IPS DF 4.7 (cell line): ENCODE results near the gene FGFR2.

Experiments used
- DNase-seq: peaks from one replicate; pipeline ENCODE4 v3.0.0-alpha.2; 2013; ENCODE audit warnings: low spot score; ENCODE audit errors: extremely low read depth

FGFR2 gene

DNA sequence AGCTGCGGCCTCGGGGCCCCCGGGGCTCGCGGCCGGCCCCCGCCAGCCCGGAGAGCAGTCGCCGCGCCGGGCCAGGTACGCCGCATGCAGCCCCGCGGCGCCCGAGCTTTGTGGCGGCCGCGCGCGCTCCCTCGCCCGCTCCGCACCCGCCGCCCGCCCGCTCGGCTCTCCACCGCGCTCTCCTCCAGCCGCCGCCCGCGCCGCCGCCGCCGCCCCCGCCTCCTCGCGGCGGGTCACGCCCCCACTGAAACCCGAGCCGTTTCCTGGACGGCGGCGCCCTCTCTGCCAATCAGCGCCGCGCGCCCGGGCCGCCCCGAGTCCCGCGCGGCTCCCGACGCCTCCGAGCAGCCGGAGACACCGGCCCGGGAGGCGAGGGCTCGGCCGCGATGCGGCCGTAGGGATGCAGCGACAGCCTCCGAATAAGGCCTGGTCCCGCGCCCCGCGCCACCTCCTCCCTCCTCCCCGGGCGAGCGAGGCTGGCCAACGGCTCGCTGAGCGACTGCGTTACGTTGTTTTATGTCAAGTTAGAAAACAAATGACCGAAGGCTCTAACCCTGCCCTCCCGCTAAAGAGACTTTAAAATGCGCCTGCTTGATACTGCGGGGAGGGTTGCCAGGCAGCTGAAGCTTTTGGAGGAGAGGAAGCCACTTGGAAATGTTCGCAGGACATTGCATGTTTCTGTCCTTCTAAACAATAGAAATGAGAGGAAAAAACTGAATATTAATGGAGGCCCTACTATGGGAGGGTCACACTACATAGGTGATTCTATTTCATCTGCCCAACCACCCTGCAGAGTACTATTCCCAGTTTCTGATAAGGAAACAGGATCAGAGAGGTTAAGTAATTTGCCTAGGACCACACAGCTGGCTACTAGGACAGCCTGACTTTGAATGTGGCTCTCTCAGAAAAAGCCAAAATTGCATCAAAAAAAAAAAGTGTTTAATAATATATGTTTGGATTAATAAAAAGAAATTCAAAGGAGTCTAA, at the start of gene FGFR2:
FGFR2 (minus strand) TSS at position 182 of the 987 bp plus-strand sequence. CDS start 4,627 bp downstream, outside the sequence.
- DNase-seq = no peak

DNA sequence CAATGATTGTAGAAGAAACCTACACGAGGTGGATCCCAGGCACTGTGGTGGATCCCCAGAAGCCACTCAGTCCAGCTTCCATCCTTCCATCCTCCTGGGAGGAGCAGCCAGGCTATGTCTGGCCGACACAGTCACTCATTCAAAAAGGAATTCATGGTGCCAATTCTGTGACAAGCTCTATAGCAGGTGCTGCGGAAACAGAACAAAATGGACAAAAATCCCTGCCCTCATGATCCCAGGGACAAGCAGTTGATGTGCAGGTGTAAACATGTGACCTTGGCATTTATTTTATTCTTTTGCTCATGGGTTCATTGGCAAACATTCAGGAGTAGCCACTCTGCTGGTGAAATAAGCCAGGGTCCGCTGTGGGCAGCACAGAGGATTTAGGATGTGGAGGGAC, 49.2 kb upstream of the FGFR2 start:
- no peak for DNase-seq

DNA sequence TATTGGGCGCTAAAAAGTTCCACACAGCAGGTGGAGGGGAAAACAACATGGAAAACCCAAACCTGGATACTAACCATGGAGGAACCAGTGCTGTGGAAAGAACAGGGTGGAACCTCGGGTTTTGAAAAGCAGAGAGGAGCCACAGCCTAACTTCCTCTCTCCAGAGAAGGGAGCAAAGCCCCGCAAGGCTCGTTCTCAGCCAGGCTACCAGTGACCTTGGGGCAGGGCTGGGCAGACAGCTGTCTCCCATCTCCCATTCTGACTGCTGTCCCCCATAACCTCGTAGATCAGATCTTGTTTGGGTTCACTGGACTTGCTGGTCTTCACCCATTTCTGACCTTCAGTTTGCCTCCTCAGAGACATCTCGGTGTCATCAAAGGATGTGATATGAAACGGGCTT, 47.5 kb upstream of the FGFR2 start:
- no peak for DNase-seq

DNA sequence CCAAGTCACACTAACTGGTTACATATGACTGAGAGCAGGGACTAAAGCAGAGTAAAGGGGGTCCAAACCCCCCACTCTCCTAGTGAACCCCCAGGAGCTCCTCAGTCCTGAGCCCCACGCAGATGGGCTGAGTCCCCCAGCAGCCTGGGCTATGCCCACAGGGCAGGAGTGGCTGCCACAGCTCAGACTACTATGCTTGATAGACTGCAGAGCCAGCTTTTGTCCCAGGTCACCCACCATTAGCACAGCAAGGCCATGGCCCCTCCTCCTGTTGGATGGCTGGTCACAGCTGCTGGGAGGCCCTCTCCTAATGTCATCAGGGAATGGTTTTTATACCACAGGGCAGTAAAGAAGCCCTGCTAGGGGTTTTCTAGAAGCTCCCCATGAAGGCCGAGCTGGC, 46.3 kb upstream of the FGFR2 start:
- DNase-seq = no peak

DNA sequence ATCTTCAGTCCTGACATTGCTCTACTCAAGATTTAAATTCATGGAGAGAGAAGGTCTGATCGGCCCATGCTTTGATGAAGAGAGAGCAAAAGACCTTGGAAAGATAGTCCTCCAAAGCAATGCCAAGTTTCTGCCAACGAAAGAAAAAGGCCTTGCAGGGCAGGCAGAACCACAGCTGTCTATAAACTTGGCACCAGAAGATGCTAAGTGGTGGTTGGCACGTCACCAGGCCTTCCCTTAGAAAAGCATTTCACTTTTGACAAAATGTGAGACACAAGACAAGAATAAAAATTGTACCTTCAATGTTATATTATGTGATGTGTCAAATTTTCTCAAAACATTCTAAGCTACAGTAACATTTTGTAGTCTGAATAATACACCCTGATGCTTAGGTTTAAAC, 42.0 kb upstream of the FGFR2 start:
- DNase-seq = no peak

DNA sequence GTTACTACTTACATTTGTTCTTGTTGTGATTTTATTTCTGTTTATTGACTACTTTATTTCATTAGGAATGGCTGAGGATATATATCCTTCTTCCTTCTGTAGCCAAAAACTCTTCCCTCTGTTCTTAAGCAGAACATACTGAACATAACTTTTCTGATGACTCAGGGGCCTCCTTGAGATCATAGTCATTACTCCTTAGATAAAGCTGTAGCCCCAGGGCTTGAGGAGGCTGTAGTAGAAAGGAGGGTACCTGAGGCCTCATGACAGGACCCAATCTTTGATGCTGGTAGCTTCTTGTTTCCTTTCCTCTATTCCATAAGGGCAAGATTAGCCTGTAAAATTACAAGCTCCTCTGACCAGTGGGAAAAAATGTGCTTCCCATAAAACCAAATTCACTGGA, 41.2 kb upstream of the FGFR2 start:
- DNase-seq = no peak

DNA sequence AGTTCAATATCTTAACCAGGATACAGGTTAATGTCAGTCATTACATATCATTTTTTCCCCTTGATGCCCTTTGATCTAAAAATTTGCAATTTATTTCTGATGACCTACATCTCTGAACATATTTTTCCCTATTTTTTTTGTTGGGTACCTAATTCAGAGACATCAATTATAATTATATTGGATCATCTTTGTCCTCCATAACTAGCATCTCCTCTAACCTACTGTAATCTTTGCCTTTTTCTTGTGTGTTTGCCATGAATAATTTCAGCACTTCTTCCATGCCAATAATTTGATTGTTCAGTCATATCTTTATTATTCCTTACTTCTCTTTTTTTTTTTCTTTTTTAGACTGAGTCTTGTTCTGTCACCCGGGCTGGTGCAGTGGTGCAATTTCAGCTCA, 39.2 kb upstream of the FGFR2 start:
- no peak for DNase-seq

DNA sequence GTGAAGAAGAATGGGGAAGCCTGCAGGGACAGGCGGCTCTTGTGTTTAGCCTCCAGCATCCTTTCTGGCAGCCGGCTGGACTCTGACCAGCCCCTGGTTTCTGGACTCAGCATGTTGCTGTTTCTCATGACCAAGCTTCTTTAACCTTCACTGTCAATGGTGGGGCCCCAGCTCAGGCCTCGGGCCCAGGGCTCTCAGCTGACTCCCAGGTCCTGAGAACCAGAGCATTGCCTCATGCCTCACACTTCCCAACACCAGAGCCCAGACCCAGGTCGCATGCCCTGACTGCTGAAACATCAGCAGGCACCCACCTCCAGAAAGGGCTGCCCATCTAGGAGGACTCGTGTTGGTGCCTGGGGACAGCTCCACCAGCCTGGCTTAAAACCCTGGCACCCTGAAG, 34.8 kb upstream of the FGFR2 start:
- no peak for DNase-seq

DNA sequence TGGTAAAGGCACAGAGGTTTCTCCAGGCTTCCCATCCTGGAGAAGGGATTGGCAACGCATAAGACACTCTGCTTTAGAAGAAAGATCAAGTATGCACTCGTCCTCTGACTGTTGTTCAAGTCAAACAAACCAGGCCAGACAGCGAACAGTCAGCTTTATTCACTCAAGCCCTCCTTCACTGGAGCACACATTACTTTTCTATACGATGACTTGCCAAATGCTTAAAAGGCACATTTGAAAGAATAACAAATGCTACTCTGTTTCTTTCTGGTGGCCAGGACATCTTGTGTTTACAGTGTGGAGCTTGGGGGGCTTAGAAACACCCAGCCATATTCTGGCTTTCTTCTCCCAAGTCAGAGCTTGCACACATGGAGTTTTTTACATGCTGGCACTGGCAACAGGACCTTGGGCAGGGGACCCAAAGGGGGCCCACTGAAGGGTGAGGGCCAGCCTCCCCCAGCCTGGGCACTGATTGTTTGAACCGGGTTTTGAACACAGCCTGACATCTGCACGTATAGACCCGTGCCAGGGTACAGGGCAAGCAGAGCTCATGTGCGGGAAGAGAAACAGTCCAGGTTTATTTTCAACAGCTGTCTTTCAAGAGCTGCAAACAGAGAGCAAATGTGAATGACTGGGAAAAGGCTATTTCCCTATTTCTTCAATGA, 33.3 kb upstream of the FGFR2 start:
- DNase-seq = no peak

DNA sequence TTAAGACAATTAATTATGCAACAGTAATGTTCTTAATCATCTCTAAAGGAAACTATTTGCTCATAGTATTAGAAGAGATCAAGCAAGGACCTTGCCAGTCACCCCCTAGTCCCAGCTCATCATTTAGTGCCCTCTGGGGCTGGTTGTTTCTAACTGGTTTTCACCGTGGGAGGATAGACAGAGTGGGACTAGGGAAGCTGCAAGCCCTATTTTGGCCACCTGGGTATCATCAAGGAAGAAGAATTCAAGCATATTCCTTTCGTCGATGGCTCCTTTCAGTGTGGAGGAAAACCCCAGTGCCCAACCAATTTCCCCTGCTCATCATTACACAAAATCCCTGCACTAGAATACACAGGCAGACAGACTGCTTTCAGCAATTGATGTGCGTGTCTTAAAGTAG, 30.6 kb upstream of the FGFR2 start:
- DNase-seq = no peak

DNA sequence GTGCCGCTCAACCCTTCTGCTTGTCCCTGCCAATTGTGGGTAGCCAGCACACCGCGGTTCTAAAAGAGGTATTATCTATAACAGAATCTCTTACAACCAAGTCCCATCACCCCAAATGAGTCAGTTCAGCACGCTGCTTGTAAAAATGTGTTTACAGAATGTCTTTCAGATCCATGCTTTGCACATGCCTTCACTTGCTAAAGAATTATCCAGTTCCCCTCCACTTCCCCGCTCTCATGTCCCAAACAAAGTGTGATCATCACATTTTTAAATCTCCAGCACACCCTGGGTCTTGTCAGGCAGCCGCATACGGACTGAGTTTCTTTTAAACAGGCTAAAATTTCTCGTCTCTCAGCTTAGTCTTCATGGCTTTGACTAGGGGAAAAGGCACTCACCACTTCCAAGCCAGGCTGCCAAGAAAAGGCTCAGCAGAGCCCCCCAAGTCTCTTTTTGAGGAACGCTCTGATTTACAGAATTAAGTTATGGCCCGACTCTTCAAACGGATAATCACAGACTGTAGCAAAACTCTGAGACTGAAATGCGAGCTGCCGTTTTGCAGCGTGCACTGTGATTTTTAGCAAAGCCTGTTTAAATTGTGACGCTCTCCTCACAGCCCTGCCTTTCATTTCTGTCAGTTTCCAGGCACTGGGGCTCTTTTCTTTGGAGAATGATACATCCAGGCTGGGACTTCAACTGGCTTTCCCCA, 29.8 kb upstream of the FGFR2 start:
- DNase-seq = no peak

DNA sequence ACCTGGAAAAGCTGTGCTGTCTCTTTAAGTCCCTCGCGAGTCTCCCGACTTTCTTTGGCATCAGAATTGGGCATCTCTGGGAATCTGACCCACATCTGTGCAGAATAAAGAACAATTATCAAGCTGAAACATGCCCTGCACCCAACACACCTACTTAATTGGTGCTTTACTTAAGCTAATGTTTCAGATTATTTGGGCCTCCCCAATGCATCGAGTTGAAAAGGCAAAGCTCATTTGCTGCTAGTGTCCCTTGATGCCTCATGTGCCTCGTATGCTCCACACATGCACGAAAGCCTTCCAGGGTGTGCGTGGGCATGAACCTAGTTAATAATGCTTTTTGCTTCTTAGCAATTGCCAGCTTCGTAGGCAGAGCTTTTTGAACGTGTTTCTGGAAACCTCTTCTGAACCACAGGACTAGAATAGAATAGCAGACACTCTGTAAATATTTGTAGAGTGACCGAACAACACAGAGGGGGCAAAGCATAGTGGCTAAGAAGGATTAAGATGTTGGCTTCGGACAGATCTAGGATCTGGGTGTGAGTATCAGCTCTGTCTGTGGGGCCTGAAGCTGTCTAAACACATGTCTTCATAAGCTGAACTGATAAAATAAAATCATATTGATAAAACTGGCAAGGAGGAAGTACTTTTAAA, 26.7 kb upstream of the FGFR2 start:
- no peak for DNase-seq

DNA sequence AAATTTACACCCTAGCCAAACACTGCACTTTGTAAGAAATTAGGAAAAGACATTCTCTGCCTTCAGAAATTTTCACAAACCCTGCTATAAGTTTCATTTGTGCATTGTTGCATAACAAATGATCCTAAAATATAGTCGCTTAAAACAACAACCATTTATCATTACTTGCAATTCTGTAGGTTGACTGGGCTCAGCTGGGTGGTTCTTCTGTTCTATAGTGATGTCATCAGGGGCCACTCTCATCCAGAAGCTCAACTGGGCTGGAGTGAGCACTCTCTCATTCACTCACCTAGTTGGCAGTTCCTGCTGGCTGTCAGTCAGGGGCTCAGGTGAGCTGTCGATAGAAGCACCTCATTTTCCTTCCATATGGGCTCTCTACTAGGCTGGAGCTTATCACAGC, 20.7 kb upstream of the FGFR2 start:
- no peak for DNase-seq

DNA sequence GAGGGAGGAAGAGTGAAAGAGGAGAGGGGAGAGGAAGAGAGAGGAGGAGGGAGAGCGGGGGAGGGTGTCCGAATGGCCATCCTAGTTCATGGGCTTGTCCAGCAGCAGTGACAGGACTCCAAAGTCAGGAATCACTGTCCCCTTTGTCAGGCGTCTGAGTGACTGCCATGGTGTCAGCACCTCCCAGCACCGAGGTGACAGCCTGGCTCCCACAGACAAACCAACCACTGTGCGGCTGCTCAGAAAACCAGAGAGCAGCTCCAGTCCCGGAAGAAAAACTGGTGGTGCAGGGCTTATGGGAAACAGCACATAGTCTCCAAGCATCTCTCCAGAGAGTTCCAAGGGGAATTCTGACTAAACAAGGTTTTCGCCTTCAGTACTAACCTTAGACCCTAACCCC, 18.9 kb upstream of the FGFR2 start:
- no peak for DNase-seq

DNA sequence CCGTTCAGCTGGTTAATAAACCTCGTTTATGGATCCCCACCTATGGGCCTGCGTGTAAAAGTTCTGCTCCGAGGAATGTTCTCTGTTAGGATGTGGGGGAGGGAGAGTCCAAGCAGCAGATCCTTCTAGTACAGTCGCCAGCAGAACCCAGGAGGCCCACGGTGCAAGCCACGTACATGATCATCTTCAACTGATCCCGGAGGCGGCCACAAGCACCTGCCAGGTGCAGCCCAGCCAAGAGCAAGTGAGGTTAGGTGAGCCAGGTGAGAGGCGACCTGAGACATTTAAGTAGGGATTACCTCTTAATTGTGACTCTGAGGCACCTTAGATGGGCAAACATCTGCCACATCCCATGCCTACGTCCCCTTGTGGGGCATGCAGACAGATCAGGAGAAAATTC, 18.0 kb upstream of the FGFR2 start:
- DNase-seq = no peak

DNA sequence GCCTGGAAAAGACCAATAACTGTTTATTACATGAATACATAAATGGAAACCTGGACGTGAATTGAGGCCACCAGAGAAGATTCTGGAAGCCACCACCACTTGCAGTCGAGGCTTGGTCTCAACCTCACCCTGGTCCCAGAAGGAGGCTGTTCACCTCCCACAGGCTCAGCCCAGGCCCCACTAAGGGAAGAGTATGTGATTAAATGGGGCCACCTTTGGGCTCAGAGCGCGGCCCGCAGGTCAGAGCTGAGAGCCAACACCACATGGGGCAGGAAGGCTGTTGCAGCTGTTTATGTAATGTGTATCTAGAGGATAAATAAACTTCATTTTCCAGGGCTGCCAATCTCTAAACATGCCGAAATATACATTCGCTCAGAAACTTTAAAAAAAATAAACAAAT, 17.6 kb upstream of the FGFR2 start:
- no peak for DNase-seq

DNA sequence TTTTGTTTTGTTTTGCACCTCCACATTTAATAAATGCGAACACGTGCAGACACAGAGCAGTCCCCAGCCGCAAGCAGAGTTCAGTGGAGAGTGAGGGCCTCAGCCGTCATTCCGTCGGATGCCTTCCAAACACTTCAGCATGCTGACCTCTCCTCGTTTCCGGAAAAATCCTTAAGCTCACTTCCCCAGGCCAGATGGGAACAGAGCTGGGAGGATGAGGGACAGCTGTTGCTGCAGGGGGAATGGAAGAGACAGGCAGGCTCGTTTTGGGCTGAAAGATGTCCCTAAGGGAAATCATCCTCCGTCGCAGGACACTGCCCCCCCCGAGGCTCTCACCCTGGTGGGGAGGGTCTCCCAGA, 17.2 kb upstream of the FGFR2 start:
- DNase-seq = no peak

DNA sequence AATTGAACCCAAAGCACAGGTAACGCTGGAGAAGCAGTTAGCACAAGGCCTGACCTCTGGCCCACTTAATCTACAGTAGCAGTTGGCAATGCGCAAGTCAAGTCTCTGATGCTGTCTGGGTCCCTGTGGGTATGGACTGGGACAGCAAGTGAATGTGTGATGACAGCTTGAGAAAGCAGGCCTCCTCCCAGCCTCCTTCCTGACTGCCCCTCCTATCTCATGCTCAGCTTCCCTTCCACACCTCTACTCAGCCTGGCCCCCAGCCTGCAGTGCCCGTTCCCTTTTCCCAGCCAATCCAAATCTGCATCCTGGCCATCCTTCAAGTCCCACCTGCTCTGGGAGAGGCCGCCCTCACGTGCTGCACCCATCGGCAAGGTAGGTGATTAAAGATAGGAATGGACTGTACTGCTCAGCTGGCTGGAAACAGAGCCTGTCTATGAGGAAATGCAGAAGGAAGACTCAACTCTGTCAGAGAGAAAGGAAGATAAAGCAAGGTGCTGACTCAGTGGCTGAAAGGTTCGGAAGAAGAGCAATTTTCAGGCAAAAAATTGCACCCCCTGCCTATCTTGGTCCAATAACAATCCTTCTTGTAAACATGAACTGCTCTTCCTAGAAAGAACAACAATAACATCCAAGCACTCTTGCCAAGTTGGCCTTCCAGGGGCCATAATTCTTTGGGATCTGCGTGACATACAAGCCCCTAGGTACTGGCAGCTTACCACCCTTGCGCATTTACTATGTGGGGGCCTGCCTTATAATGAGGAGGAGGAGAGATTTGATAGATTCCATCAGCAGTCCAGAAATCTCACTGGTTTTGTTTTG, 16.6 kb upstream of the FGFR2 start:
- no peak for DNase-seq

DNA sequence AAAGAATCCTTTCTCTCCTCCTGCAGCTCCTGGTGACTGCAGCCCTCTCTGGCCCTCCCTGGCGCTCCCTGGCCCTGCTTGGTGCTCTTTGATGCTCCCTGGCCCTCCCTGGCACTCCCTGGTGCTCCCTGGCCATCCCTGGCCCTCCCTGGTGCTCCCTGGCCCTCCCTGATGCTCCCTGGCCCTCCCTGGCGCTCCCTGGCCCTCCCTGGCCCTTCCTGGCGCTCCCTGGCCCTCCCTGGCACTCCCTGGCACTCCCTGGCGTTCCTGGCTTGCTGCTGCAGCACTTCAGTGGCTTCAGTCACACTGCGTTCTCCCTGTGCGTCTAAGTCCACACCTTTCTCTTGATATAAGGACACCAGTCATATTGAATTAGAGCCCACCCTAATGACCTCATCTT, 15.2 kb upstream of the FGFR2 start:
- no peak for DNase-seq

DNA sequence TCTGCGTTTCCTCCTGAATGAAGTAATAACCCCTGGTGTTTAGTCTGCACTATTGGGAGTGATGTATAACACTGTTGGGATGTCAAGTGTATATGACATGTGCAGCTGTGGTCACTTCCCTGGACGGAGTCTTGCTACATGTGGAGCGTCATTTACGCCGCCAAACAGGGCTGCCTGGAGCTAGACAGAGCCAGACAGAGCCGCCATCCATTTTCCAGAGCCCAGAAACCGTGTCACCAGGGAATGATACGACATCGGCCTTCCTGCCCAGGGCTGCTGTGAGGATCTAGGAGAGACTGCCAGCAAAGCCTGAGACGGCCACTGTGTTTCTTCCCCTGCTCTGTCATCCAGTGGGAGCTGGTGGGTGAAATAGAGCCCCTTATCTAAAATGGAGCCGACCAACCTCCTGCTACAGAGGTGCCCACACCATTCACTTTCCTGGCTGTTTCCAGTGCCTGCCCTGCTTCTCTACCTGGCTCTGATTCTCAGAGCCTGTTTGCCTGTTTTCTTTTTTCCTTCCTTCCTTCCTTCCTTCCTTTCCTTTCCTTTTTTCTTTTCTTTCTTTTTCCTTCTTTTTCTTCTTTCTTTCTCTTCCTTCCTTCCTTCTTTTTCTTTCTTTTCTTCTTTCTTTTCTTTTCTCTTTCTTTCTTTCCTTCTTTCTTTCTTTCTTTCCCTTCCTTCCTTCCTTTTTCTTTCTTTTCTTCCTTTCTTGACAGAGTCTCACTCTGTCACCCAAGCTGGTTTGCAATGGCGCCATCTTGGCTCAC, 13.3 kb upstream of the FGFR2 start:
- DNase-seq = no peak
